Measurements from ENCODE around the gene BOK. TPM values are rescaled to one million over a fixed set of nuclear protein-coding genes. Genes with fewer than 3 reads are reported as not detected.

BOK gene
- total RNA-seq, 2 donors from 2014 or later: 33.2 to 62.3 TPM

DNA sequence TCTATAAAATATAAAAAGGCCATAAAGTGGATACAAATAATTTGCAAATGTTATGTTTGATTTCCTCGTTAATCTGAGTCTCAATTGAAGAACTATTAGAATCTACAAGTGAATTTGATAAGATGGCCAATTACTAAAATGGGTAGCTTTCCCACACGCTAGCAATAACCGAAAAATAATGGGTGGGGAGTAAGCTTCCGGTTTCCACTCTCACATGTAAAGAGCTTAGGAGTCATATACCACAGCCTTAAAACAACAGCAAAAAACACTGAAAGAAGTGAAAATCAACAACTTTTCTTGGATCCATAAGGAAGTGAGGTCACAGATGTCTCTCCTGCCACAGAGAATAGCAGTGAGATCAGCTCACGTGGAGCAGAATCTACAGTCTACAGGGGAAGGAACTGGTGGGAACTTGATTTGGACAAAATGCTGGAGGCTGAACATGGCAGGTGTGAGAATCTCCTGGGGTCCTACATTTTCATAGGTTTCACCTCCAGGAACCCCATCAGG is 59.8 kb downstream of the BOK start:
- TF ChIP-seq POLR2A (IDR thresholded peaks at IDR 0.05): no peak
- TF ChIP-seq, protein P1, sequence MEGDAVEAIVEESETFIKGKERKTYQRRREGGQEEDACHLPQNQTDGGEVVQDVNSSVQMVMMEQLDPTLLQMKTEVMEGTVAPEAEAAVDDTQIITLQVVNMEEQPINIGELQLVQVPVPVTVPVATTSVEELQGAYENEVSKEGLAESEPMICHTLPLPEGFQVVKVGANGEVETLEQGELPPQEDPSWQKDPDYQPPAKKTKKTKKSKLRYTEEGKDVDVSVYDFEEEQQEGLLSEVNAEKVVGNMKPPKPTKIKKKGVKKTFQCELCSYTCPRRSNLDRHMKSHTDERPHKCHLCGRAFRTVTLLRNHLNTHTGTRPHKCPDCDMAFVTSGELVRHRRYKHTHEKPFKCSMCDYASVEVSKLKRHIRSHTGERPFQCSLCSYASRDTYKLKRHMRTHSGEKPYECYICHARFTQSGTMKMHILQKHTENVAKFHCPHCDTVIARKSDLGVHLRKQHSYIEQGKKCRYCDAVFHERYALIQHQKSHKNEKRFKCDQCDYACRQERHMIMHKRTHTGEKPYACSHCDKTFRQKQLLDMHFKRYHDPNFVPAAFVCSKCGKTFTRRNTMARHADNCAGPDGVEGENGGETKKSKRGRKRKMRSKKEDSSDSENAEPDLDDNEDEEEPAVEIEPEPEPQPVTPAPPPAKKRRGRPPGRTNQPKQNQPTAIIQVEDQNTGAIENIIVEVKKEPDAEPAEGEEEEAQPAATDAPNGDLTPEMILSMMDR (IDR thresholded peaks at IDR 0.05): no peak
- H3K4me1 ChIP-seq: peaks cover 6% of the 10 kb centered on the region
- peak overlapping the region in 1 of 4 donors; percentile 34 for H3K27ac ChIP-seq
- no peaks in the 10 kb centered on the region for H3K36me3 ChIP-seq (replicated peaks in 1 of 2; ENCODE audit: insufficient read depth in 1 of 2, low read depth in 2 of 2)
- DNase-seq: no peak
- H3K4me3 ChIP-seq: no peak overlapping the region
- 88 to 89% methylated on average over 5 of the region's 5 CpGs for WGBS, 2 donors
- ATAC-seq: no peak
- no peaks in the 10 kb centered on the region for H3K9me3 ChIP-seq
- H3K27me3 ChIP-seq: no peaks in the 10 kb centered on the region
- intact Hi-C loops (cut with DNase I): no loop called here

DNA sequence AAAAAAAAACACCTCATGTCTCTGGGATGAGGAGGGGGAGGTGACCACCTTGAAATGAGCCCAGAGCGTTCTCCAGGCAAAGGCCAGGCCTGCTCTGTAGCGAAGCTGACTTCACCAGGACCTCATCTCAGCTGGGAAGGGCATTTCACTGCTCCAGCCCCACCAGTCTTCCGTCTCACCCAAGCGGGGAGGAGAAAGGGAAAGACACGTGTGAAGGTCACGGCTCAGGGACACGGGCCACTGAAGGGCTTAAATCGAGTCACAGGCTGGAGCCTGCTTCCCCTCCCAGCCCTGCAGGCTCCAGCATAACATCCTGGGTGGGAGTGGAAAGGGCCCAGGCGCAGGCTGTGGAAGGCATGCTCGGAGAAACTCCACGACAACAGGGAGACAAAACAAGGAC is 60.3 kb downstream of the BOK start:
- no peaks in the 10 kb centered on the region for H3K36me3 ChIP-seq (replicated peaks in 1 of 2; ENCODE audit: insufficient read depth in 1 of 2, low read depth in 2 of 2)
- WGBS, 2 donors: 80 to 81% methylated on average over 10 to 11 of the region's 11 CpGs
- H3K27me3 ChIP-seq: no peaks in the 10 kb centered on the region
- ATAC-seq (no peak), DNase-seq (no peak)
- no peaks in the 10 kb centered on the region for H3K9me3 ChIP-seq
- intact Hi-C loops (cut with DNase I): no loop called here
- TF ChIP-seq, protein P1 (IDR thresholded peaks at IDR 0.05): no peak
- TF ChIP-seq POLR2A (IDR thresholded peaks at IDR 0.05): no peak
- H3K4me3 ChIP-seq: no peak overlapping the region
- H3K4me1 ChIP-seq: peaks cover 6% of the 10 kb centered on the region
- no peak overlapping the region for H3K27ac ChIP-seq

DNA sequence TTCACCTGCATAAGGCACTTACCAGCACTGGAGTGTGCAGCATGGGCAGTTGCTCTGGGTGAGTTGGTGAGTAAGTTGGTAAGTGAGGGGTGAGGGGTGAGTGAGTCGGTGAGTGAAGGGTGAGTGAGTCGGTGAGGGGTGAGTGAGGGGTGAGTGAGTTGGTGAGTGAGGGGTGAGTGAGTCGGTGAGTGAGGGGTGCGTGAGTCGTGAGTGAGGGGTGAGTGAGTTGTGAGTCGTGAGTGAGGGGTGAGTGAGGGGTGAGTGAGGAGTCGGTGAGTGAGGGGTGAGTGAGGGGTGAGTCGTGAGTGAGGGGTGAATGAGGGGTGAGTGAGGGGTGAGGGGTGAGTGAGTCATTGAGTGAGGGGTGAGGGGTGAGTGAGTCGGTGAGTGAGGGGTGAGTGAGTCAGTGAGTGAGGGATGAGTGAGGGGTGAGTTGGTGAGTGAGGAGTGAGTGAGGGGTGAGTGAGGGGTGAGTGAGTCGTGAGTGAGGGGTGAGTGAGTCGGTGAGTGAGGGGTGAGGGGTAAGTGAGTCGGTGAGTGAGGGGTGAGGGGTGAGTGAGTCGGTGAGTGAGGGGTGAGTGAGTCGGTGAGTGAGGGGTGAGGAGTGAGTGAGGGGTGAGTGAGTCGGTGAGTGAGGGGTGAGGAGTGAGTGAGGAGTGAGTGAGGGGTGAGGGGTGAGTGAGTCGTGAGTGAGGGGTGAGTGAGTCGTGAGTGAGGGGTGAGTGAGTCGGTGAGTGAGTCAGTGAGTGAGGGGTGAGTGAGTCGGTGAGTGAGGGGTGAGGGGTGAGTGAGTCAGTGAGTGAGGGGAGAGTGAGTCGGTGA is 61.3 kb downstream of the BOK start:
- TF ChIP-seq, protein P1 (IDR thresholded peaks at IDR 0.05): no peak
- TF ChIP-seq POLR2A (IDR thresholded peaks at IDR 0.05): no peak
- peaks cover 10% of the 10 kb centered on the region for H3K4me1 ChIP-seq
- ATAC-seq: no peak
- no peak overlapping the region for H3K27ac ChIP-seq
- no peak overlapping the region for H3K4me3 ChIP-seq
- no peaks in the 10 kb centered on the region for H3K9me3 ChIP-seq
- intact Hi-C loops (cut with DNase I): no loop called here
- no peaks in the 10 kb centered on the region for H3K36me3 ChIP-seq (replicated peaks in 1 of 2; ENCODE audit: insufficient read depth in 1 of 2, low read depth in 2 of 2)
- DNase-seq: no peak
- 89 to 91% methylated on average over 19 to 20 of the region's 20 CpGs for WGBS, 2 donors
- H3K27me3 ChIP-seq: no peaks in the 10 kb centered on the region

DNA sequence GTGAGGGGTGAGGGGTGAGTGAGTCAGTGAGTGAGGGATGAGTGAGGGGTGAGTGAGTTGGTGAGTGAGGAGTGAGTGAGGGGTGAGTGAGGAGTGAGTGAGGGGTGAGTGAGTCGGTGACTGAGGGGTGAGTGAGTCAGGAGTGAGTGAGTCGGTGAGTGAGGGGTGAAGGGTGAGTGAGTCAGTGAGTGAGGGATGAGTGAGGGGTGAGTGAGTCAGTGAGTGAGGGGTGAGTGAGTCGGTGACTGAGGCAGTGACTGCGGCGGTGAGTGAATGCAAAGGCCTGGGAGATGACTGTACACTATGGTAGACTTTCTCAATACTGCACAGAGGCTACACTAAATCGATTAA is 61.8 kb downstream of the BOK start:
- no peaks in the 10 kb centered on the region for H3K36me3 ChIP-seq (replicated peaks in 1 of 2; ENCODE audit: insufficient read depth in 1 of 2, low read depth in 2 of 2)
- no peak for DNase-seq
- H3K4me3 ChIP-seq: no peak overlapping the region
- intact Hi-C loops (cut with DNase I): no loop called here
- no peaks in the 10 kb centered on the region for H3K27me3 ChIP-seq
- no peak for ATAC-seq
- peaks cover 10% of the 10 kb centered on the region for H3K4me1 ChIP-seq
- no peak for TF ChIP-seq POLR2A (IDR thresholded peaks at IDR 0.05)
- TF ChIP-seq, protein P1 (IDR thresholded peaks at IDR 0.05): no peak
- H3K27ac ChIP-seq: no peak overlapping the region
- H3K9me3 ChIP-seq: no peaks in the 10 kb centered on the region
- 93 to 98% methylated on average over 6 of the region's 6 CpGs for WGBS, 2 donors

Small RNA genes within 50 kb of the gene (small RNA-seq; reads per million reads assigned to genes)
- not detected for gene RNA5SP122

Other genes with a start within 250 kb of the BOK start
- 100 to 1,000 TPM; 501 to 612 TPM for gene HDLBP, start 243.1 kb upstream of the BOK start, total RNA-seq
- 100 to 1,000 TPM; 226 to 271 TPM for gene SEPTIN2, start 242.8 kb upstream of the BOK start, total RNA-seq
- gene FARP2, start 202.5 kb upstream of the BOK start, total RNA-seq: 10 to 100 TPM; 30.1 to 44.2 TPM
- 100 to 1,000 TPM; 129 to 144 TPM for gene STK25, start 50.2 kb upstream of the BOK start, total RNA-seq
- gene THAP4, start 78.4 kb downstream of the BOK start, total RNA-seq: 10 to 100 TPM; 44.4 to 59.0 TPM
- gene ATG4B, start 78.9 kb downstream of the BOK start, total RNA-seq: 10 to 100 TPM; 27.5 to 54.4 TPM
- gene DTYMK, start 128.1 kb downstream of the BOK start, total RNA-seq: 10 to 100 TPM in 1 of 2 donors, 1 to 10 TPM in 1; 5.7 to 12.5 TPM
- 10 to 100 TPM; 28.5 to 89.0 TPM for gene ING5, start 143.3 kb downstream of the BOK start, total RNA-seq
- gene D2HGDH, start 175.9 kb downstream of the BOK start, total RNA-seq: 10 to 100 TPM; 27.0 to 42.5 TPM
- not detected for gene GAL3ST2, start 218.1 kb downstream of the BOK start, total RNA-seq

Measured in body of pancreas (tissue), 4 donors.